ENCODE measurements around the gene PODXL2. TPM values are rescaled to one million over a fixed set of nuclear protein-coding genes. Genes with fewer than 3 reads are reported as not detected.
A peak's percentile ranks its signal among the peaks of the same experiment; 100 is the strongest.

PODXL2 gene
- total RNA-seq, 1 donor: 0.86 TPM

DNA sequence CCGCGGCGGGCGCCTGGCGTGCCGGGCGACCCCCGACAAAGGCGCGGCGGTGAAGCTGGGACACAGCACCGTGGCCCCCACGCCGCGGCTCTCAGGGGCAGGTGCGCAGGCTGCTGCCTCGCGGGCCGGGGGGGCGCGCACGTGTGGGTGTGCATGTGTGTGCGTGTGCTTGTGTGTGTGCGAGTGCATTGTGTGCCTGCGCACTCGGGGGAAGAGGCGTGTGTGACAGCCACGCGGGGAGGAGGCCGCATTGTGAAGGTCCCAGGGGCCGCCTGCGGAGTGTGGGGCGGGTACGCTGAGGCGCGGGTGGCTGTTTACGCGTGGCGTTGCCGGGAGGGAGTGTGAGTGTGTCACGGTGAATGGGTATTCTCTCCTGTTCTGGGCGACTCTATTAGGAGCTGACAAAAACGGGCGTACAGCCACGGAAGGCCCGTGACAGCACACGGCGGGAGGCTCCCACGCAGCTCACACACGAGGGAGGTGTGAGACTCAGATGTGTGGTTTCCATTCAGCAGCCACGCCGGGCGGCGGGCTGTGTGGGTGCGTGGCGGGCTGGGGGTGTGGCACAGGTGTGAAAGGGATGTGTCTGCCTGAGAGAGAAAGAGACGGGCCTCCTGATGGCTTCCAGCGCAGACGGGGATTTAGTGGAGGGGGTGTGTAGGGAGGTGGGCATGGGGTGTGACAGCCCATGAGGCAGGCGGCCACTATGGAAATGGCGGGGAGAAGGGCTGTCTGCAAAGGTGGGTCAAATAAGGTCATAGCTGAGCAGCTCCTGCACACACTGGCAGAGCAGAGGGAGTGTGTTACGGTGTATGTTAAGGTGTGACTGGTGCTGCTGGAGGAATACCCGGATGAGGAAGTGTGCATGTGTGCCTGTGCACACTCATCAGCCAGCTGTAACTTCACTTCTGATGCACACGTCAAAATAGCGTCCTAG is 750 bp downstream of the PODXL2 start:
- TF ChIP-seq, protein P1, sequence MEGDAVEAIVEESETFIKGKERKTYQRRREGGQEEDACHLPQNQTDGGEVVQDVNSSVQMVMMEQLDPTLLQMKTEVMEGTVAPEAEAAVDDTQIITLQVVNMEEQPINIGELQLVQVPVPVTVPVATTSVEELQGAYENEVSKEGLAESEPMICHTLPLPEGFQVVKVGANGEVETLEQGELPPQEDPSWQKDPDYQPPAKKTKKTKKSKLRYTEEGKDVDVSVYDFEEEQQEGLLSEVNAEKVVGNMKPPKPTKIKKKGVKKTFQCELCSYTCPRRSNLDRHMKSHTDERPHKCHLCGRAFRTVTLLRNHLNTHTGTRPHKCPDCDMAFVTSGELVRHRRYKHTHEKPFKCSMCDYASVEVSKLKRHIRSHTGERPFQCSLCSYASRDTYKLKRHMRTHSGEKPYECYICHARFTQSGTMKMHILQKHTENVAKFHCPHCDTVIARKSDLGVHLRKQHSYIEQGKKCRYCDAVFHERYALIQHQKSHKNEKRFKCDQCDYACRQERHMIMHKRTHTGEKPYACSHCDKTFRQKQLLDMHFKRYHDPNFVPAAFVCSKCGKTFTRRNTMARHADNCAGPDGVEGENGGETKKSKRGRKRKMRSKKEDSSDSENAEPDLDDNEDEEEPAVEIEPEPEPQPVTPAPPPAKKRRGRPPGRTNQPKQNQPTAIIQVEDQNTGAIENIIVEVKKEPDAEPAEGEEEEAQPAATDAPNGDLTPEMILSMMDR (IDR thresholded peaks at IDR 0.05; ENCODE audit: insufficient read depth, low read depth, low read length): no peak
- DNase-seq (ENCODE audit: low read depth): no peak
- H3K4me3 ChIP-seq (ENCODE audit: low read depth, low read length): peak overlapping the region; percentile 45

DNA sequence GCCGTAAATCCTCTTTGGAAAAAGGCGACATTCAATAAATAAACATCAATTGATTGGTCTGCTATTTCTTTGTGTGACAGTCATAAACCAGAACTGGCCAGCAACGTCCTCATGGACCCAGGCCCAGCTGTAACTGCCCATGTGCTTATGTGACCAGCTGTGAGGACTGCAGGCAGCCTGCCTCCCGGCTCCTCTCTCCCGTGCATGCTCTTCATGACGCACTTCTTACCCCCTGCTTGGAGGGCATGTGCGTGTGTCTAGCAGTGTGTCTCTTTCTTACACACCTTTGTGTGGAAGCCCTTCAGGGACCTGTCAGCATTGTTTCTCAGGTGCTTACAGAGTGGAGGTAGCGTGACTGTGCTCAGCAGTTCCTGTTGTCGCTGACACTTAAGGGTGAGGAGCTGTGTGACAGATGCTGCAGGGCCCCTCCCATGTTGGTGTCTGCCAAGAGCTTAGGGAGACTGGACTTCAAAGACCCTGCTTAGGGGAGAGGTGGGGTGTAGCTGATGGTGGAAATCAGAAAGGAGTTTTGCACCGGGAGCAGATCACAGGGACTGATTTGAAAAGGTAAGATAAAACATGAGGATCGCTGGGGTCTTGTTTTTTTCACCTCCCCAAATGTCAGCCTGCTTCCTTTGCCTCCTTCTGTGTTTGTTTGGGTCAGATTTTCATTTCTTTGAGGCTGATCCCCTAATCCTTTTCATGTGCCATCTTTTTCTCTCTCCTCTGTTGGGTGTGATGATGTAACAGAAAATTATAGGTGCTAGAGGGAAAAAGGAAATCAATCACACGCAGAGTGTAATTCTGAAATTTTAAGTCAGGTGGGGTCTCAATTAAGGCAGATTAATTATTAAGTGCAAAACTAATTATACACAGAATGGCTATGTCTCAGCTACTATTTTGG is 2.1 kb downstream of the PODXL2 start:
- no peak overlapping the region for H3K4me3 ChIP-seq (ENCODE audit: low read depth, low read length)
- no peak for DNase-seq (ENCODE audit: low read depth)
- TF ChIP-seq, protein P1 (IDR thresholded peaks at IDR 0.05; ENCODE audit: insufficient read depth, low read depth, low read length): no peak

DNA sequence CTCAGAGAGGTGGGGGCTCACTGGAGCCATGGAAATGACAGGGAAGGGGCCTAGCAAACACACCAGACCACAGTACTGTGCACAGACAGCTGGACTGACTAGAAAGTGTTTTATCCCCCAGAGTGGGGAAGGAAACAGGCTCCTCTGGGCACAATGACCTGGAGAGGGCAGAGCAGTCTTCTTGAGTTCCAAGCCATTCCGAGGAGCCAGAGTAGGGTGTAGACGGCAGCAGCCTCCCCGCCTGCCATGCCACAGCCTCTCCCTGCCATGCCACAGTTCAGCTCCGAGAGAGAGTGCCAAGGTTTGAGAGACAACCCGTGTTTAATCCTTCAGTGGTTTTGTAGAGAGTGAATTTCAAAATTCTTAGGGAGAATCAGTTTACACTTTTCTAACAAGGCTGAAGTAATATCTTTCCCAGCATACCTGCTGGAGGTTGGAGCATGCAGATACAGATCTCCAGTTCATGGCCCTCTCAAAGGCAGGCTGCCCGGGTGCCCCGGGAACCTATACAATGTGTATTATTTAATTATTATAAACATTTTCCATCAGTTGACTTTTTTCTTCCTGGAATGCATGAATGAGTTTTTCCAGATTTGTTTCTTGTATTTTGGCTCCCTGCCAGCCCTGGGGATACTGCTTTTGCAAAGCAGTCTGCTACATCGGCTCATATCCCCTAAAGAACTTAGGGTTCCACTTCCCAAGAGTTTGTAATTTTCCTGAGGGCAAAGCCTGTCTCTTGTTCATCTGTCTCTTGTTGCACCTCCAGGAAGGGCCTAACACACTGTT is 3.2 kb downstream of the PODXL2 start:
- TF ChIP-seq, protein P1 (IDR thresholded peaks at IDR 0.05; ENCODE audit: insufficient read depth, low read depth, low read length): no peak
- H3K4me3 ChIP-seq (ENCODE audit: low read depth, low read length): no peak overlapping the region
- DNase-seq (ENCODE audit: low read depth): no peak

DNA sequence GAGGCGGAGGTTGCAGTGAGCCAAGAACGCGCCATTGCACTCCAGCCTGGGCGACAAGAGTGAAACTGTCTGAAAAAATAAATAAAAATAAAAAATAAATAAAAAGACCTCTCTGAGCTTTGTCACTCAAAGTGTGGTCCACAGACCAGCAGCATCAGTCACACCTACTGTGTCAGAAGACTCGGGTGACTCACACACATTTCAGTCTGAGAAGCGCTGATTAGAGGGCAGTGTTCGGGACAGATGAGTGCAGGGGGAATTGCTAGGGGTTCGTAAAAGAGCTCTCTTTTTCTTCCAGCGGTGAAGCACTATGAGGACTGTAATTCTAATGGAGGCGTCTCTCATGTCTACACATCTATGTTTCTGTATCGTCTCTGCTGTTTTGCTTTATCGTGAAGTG is 5.7 kb downstream of the PODXL2 start:
- no peak for DNase-seq (ENCODE audit: low read depth)
- no peak overlapping the region for H3K4me3 ChIP-seq (ENCODE audit: low read depth, low read length)
- TF ChIP-seq, protein P1 (IDR thresholded peaks at IDR 0.05; ENCODE audit: insufficient read depth, low read depth, low read length): no peak

DNA sequence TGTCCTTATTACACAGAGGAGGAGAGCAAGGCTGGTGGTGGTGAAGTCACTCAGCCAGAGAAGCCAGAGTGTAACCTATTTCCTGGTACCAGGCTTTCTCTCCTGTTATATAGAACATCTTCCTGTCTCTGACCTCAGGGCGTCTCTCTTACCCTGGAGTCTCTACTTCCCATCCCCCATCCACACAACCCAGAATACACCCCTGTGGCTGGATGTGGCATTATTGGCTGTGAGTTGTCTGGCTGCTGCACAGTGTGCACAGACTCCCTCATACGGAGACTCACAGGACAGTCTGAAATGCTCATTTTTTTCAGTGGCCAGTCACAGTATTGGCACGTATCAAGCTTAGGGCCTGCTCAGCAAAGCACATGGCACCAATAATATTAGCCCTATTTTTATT is 8.6 kb downstream of the PODXL2 start:
- no peak for DNase-seq (ENCODE audit: low read depth)
- no peak overlapping the region for H3K4me3 ChIP-seq (ENCODE audit: low read depth, low read length)
- TF ChIP-seq, protein P1 (IDR thresholded peaks at IDR 0.05; ENCODE audit: insufficient read depth, low read depth, low read length): no peak

DNA sequence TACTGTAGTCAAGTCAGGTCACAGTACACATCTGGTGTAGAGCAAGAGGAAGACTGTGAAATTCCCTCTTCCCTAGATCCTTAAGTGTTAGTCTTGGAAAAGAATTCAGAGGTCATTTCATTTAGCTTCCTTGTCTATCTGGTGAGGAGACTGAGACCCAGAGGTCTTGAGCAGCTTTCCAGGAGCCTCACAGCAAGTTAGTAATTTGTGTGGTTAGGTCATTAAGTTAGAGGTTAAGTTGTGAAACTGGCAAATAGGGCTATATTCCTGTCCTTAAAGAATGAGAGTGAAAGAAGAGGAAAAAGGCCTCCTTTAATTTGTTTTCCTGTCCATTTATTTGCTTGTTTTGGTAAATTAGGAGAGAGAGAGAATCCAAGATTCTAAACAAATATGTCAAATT is 9.0 kb downstream of the PODXL2 start:
- no peak overlapping the region for H3K4me3 ChIP-seq (ENCODE audit: low read depth, low read length)
- TF ChIP-seq, protein P1 (IDR thresholded peaks at IDR 0.05; ENCODE audit: insufficient read depth, low read depth, low read length): no peak
- no peak for DNase-seq (ENCODE audit: low read depth)

All from fibroblast of villous mesenchyme (primary cell).